ENCODE data around the gene TTC28.

Gene TTC28

DNA sequence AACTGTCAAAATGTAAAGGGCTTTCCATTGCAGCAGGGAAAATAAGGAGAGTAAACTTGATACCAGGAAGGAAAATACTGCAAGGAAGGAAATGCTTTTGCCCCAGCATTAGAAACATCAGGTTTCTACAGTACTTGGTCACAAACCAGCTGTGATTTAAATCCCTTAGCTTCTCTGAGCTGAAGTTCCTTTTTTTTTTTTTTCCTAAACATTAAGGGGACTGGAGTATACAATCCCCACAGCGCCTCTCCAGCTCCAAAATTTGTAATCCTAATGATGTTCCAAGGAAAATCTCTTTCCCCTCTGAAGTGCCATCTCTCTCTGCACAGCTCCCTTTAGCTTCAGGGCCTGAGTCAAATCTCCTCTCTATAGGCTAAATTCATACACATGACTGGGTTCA is 540.1 kb downstream of the TTC28 start:
- no peak for DNase-seq (ENCODE audit: low spot score)

DNA sequence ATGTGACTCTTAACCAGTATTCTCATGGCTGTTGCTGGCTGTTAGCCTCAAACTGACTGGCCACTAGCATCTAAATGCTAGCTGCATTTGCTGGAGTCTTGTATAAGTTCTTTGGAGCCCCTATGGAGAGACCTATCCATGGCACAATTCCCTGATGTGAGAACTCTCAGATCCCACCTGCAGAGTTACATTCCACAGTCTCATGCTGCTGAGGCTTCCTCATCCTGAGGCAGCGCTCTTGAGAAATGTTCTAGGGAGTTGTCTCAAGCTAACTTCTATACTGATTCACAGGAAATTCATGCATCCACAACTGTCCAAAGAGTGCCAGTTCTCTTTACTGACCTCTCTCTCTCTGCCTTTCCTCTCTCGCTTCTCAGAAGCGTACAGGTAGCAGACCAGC is 542.6 kb downstream of the TTC28 start:
- DNase-seq (ENCODE audit: low spot score): no peak

- DNase-seq (ENCODE audit: low spot score): no peak
Observed at GRCh38 chr22:28132466-28132865, 547.2 kb downstream of the TTC28 start.

DNA sequence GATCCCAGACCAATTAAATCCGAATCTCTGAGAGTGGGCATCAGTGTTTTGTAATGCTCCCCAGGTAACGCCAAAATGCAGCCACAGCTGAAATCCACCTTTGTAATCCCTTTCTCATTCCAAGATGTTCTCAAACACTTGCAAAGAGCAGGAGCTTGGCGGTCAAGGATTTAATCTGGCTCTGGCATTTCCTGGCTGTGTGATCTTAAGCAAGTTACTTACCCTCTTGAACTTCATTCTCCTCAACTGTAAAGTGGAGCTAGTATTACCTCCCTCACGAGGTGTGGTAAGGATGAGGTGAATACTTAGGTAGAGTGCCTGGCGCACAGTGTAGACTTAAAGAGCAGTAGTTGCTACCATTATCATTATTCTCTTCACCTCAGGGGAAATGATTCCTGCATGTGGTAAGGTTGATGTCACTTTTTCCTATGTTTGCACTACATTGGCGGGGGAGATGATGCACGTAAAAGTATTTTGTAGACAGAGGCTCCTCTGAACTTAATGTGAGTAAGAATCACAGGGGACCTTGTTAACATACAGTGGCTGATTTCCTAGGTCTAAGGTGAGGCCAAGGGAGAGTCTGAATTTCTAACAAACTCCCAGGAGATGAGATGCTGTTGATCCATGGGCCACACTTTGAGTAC is 550.2 kb downstream of the TTC28 start:
- DNase-seq (ENCODE audit: low spot score): no peak

GRCh38 chr22:28128827-28129226 is 550.8 kb downstream of the TTC28 start:
- no peak for DNase-seq (ENCODE audit: low spot score)

- no peak for DNase-seq (ENCODE audit: low spot score)
Observed at GRCh38 chr22:28125799-28126198, 553.8 kb downstream of the TTC28 start.

DNA sequence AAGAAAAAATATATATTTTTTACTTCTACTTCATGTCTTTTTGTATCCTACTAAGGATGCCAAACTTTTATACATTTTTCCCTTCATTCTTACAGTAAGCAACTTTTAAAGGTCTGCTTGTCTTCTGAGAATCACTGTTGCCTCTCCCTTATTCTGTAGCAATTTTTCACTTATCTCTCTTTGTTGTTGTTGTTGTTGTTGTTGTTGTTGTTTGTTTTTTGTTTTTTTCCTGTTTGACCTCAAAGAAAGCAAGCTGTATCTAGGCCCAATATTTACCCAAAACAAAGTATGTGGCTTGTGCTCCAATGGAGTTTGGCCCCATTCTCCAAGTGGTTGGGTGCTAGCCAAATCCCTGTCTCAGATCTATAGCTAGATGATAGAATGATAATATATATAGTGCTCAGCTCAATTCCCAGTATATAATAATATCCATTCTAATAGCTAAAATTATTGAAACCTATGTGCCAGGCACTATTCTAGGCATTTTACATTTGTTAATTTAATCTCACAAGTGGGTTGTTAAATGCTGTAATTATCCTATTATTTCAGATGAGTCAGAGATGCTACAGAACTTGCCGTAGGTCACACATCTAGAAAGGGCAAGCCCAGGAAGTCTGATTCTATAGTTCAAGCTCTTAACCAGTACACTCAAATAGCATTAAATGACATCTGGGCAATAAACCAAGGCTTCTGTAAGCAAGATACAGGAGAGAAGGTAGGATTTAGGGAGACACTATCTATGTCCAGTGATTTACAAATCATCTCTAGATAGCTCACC is 555.5 kb downstream of the TTC28 start:
- DNase-seq (ENCODE audit: low spot score): no peak

DNA sequence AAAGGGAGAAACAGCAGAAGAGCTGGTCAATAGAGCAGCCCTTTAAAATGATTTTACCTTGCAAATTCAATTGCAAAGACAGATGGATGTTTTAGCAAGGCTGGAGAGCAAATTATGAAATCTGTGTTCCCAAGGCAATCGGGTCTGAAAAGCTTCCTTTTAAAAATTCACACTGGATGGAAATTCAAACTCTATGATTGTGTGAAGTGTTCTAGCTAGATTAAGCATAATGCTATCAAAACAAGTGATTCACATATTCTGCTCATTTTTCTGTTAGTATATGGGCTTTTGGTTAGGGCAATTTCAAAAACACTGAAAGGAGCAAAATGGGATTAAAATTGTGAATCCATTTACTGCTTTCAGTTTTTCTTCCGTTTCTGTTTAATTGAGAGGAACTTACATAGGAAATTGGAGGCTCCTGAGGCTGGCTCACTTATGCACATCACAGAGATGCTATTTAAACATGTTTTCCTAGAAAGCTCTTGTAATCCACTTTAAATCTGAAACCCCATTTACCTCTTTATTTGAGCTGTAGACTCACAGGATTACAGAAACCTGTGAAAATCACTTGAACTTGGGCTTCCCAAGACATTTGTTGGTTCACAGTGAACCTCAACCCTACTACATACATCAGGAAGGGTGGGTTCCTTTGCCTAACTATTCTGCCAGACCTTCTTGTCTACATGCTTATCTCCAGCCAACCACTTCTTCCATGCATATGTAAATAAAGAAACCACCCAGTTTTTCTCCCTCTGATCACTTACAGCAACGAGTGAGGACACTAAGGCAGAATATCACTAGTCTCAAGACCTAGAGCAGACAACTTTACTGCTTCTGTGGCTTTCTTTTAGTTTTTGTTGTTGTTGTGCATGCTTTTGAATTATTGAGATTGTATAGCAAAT is 558.7 kb downstream of the TTC28 start:
- peak; percentile 14 for DNase-seq (ENCODE audit: low spot score)

DNA sequence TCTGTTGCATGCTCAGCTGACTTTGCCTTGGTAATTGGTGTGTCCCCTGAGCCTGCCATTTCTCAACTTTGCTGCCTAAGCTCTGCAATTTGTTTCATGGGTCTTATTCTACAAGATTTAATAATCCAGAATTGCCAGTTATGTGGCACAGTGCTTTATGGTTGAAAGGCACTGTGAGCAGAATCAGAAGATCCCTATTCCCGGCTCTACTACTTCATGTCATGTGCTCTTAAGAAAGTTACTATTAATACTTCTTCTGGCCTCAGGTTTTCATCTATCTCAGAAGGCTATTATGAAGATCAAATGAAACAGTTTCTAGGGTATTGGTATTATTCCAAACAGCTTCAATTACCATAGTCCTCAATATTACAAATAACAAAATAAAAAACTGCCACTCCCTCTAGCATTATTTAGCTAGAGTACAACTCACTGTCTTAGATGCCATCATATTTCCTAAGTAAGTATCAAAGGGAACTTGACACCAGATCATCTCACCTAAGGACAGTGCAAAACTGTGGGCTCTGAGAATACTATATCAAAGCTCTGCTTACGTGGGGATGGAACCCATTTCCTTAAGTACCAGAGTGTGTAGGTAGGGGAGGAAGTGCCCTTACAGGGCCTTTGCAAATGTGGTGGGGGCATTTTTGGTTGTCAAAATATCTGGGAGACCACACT is 560.5 kb downstream of the TTC28 start:
- no peak for DNase-seq (ENCODE audit: low spot score)

GRCh38 chr22:28116219-28116673 is 563.4 kb downstream of the TTC28 start:
- DNase-seq (ENCODE audit: low spot score): peak; percentile 15

- DNase-seq (ENCODE audit: low spot score): no peak
Observed at GRCh38 chr22:28115426-28115825, 564.2 kb downstream of the TTC28 start.

- DNase-seq (ENCODE audit: low spot score): peak; percentile 11
Observed at GRCh38 chr22:28112548-28113043, 567.0 kb downstream of the TTC28 start.

DNA sequence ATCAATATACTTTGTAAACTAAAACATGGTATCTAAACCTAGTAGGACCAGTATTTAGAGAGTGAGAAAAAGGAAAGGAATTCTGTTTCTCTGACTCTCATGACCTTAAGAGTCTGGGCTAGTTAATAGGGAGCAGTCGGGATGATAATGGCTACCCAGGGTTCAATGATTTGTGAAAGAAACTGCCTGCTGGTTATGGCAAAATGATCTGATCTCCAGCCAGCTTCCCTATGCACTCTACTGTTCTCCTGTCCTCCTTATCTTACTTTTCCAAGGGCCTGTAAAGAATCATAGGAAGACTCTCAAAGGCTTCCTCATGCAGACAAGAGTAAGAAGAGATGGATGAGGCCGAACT is 567.5 kb downstream of the TTC28 start:
- DNase-seq (ENCODE audit: low spot score): no peak

GRCh38 chr22:28111501-28112189 is 568.0 kb downstream of the TTC28 start:
- no peak for DNase-seq (ENCODE audit: low spot score)

DNA sequence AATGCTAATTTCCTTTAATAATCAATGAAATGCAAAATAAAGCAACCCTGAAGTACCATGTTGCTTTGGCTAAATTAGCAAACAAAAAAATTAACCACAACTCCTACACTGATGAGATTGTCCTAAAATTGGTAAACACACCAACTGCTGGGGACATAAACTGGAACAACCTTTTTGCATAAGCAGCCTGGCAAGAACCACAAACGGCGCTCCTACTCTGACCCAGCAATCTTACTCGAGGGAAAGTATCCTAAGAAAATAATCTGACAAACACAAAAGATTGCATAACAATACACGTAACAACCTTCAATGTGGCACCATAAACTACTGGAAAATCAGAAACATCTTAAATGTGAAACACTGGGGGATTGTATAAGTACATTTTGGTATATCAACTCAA is 570.8 kb downstream of the TTC28 start:
- DNase-seq (ENCODE audit: low spot score): no peak

DNA sequence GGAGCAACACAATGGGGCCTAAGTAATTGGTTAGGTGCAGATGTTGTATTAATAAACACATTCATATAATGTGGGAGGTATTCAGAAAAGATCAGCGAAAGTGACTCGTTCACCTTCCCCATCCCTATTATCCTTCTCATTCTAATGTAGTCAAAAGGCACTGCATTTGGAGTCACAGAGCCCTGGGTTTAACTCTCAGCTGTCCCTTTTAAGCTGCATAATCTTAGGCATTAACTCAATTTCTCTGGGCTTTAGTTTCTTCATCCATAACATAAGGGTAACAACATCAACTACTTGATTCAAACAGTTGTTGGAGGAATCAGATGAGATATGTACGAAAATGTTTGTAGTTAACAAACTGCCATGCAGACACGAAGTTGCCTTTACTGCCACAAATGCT is 573.0 kb downstream of the TTC28 start:
- no peak for DNase-seq (ENCODE audit: low spot score)

DNA sequence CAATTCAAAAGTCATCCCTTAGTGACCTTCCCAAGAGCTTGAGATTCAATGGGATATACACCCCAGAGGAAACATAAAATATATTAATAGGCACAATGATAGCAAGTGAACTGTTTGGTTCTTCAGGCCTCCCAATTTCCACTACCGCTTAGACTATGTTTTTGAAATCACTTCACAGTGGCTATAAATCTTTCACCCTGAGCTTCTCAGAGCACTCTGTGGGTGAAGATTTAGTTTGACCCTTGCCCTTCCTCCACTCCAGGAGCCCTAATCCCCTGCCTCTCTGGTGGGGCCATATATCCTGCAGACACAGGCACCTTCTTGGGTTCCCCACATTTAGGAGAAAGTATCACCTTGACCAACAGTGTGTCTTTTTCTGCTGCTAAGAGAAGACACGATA is 573.7 kb downstream of the TTC28 start:
- DNase-seq (ENCODE audit: low spot score): no peak

DNA sequence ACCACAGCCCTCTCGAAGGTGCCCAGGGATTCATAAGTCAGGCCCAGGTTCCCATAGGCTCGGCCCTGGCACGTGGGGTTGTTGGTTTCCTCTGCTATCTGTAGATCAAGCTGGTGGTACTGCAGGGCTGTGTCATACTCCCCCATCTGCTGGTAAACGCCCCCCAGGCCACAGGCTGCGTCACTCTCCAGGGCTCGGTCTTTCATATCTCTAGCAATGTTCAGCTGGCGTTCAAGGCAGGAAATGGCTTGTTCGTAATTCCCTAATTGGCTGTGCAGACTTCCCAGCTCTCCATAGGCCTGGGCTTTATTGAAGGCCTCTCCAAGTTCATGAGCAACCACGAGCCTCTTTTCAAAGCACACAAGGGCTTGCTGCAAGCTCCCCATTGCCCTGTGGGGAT is 574.2 kb downstream of the TTC28 start:
- DNase-seq (ENCODE audit: low spot score): no peak

- DNase-seq (ENCODE audit: low spot score): no peak
Observed at GRCh38 chr22:28103596-28103995, 576.0 kb downstream of the TTC28 start.

GRCh38 chr22:28102151-28102812 is 577.4 kb downstream of the TTC28 start:
- no peak for DNase-seq (ENCODE audit: low spot score)

DNA sequence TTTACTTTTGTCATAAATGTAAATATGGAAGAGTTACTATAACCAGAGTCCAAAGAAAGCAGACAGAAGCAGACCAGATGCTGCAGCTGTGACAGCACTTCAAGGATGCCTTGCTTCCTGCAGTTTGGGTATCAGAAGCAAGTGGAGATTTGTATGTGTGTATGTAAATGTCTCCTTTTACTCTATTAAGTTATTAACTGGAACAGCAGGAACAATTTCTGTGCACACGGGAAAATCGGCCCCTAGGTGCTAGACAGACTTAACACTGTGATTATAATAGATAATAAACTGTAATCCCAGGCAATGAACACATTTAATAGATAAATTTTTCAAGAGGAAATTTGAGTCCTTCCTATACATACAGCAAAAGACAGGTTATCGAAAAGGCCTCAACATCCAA is 582.0 kb downstream of the TTC28 start:
- no peak for DNase-seq (ENCODE audit: low spot score)
